GM23248 (cell line): Measurements from ENCODE around the gene ALOXE3. TPM values are rescaled to one million over a fixed set of nuclear protein-coding genes. Genes with fewer than 3 reads are reported as not detected.

Experiments
- DNase-seq: peaks from one replicate; pipeline ENCODE4 v3.0.0-alpha.2; 2015
- H2AFZ ChIP-seq: fragments of 200-600 bp; sonication (generic); 2 replicates; pipeline ENCODE4 v1.6.1; 2016; ENCODE audit warnings: antibody characterized with exemption
- H3F3A ChIP-seq: fragments of 200-600 bp; sonication (generic); 2 replicates; pipeline ENCODE4 v1.6.1; 2016; ENCODE audit warnings: mild to moderate bottlenecking, antibody characterized with exemption, mixed run types; ENCODE audit not compliant: insufficient read depth
- H3K27ac ChIP-seq: fragments of 200-600 bp; sonication (generic); 2 replicates; pipeline ENCODE4 v1.5.1; 2016; ENCODE audit warnings: mild to moderate bottlenecking
- H3K27me3 ChIP-seq: fragments of 200-600 bp; sonication (generic); replicated peaks from 2 replicates; pipeline ENCODE4 v1.6.1; 2016; ENCODE audit warnings: mild to moderate bottlenecking; ENCODE audit not compliant: insufficient read depth
- H3K36me3 ChIP-seq: fragments of 200-600 bp; sonication (generic); 2 replicates; pipeline ENCODE4 v1.6.1; 2016; ENCODE audit warnings: low read depth, mild to moderate bottlenecking
- H3K4me1 ChIP-seq: fragments of 200-600 bp; sonication (generic); 2 replicates; pipeline ENCODE4 v1.6.1; 2016; ENCODE audit warnings: mild to moderate bottlenecking; ENCODE audit not compliant: insufficient read depth
- H3K4me2 ChIP-seq: fragments of 200-600 bp; sonication (generic); one replicate; pipeline ENCODE4 v1.6.1; 2016; ENCODE audit warnings: mild to moderate bottlenecking; ENCODE audit not compliant: unreplicated experiment
- H3K4me3 ChIP-seq: fragments of 200-600 bp; sonication (generic); 2 replicates; pipeline ENCODE4 v1.5.1; 2016; ENCODE audit warnings: mild to moderate bottlenecking
- H3K79me2 ChIP-seq: fragments of 200-600 bp; sonication (generic); 2 replicates; pipeline ENCODE4 v1.6.1; 2016; ENCODE audit warnings: mild to moderate bottlenecking; ENCODE audit not compliant: insufficient read depth
- H3K9ac ChIP-seq: fragments of 200-600 bp; sonication (generic); 2 replicates; pipeline ENCODE4 v1.6.1; 2016; ENCODE audit warnings: mild to moderate bottlenecking
- H3K9me2 ChIP-seq: fragments of 200-600 bp; sonication (generic); 2 replicates; pipeline ENCODE4 v1.6.1; 2016; ENCODE audit warnings: mixed run types, mild to moderate bottlenecking, moderate library complexity; ENCODE audit not compliant: insufficient read depth
- H3K9me3 ChIP-seq: fragments of 200-600 bp; sonication (generic); one replicate; pipeline ENCODE4 v1.6.1; 2017; ENCODE audit warnings: low read depth
- H4K20me1 ChIP-seq: fragments of 200-600 bp; sonication (generic); 2 replicates; pipeline ENCODE4 v1.6.0; 2016; ENCODE audit not compliant: insufficient read depth
- EZH2 ChIP-seq: fragments of 200-600 bp; sonication (generic); IDR thresholded peaks from 2 replicates; pipeline ENCODE4 v1.6.1; 2018; ENCODE audit warnings: antibody characterized with exemption, mild to moderate bottlenecking; ENCODE audit not compliant: insufficient read depth, poor library complexity, severe bottlenecking
- EZH2phosphoT487 ChIP-seq: fragments of 200-600 bp; sonication (generic); IDR thresholded peaks from 2 replicates; pipeline ENCODE4 v1.6.1; 2018; ENCODE audit warnings: antibody characterized with exemption, moderate library complexity, mild to moderate bottlenecking, low read depth; ENCODE audit not compliant: insufficient read depth
- WGBS, 2 experiments: methylation state at CpG; one replicate each; pipeline ENCODE4 v1.1.6; 2015 to 2017; ENCODE audit warnings: low lambda C conversion rate in 2 of 2, low coverage in 1 of 2; ENCODE audit errors: missing lambda C conversion rate in 2 of 2; 5-methylcytosine and 5-hydroxymethylcytosine counted together
- in situ Hi-C: fragments of 300-500 bp; cut with MboI; formaldehyde crosslinking; loops from 2 replicates; pipeline ENCODE4 v1.15.0; 2020
- polyA plus RNA-seq: library from polyadenylated mRNA; unstranded; fragments of >200 nt; fragmentation: Nextera tagmentation; extraction: Ambion mirVana; gene quantifications from 2 replicates; pipeline ENCODE4 v1.2.1, GENCODE V29; 2016
- total RNA-seq: library from RNA; depleted of rRNA; stranded (reverse); fragments of >200 nt; shearing (Covaris generic); gene quantifications from 2 replicates; pipeline ENCODE4 v1.2.3, GENCODE V29; 2014

Gene ALOXE3
- total and polyA plus RNA-seq, 2 experiments from 2014 or later: under 0.01 to 0.11 TPM

DNA sequence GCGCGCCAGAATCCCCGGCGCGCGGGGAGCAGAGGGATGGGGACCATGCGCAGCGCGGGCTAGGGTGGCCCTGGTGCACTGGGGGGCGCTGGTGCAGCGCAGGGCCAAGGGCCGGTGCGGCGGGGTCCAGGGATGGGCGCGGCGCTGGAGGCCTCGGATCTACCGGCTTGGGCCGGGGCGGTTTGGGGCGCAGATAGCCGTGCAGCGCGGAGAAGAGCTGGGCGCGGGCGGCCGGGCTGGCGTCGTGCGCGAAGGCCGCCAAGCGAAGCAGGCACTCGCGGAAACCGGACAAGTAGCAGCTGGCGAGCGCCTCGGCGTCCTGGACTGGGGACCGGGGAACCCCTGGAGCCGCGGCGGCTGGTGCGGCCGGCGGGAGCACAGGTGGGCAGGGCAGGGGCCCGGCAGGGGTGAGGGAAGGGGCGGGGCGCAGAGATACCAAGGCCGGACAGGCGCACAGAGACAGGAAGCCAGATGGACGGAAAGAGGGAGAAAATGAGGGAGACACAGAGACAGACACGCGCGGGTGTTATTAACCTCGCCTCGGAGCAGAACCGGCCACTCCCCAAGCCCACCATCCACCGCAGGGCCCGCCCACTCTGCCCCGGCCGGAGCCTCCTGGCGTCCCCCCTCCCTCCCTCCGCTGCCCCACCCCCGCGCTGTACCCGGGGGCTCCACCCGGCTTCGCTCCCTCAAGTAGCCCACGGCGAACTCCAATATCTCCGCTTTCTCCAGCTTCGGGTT, 3.5 kb upstream of the ALOXE3 start:
- H3K27me3 ChIP-seq: no peaks in the 10 kb centered on the region
- in situ Hi-C loops: no loop called here
- H3K79me2 ChIP-seq: no peaks in the 10 kb centered on the region
- H3K36me3 ChIP-seq: no peaks in the 10 kb centered on the region
- TF ChIP-seq EZH2 (no peak), EZH2phosphoT487 (no peak)
- peaks cover 30% of the 10 kb centered on the region for H3K4me1 ChIP-seq
- DNase-seq: peak; percentile 72
- WGBS, 2 experiments: 1 to 2% methylated on average over 43 to 73 of the region's 76 CpGs
- H3K9me3 ChIP-seq: no peaks in the 10 kb centered on the region
- H4K20me1 ChIP-seq: no peaks in the 10 kb centered on the region
- peak overlapping the region; percentile 75 for H3K4me3 ChIP-seq
- H3K9ac ChIP-seq: peak overlapping the region; percentile 51
- H3K9me2 ChIP-seq: no peaks in the 10 kb centered on the region
- H3K4me2 ChIP-seq: peak overlapping the region; percentile 96
- H3F3A ChIP-seq: peaks cover 25% of the 10 kb centered on the region
- H3K27ac ChIP-seq: no peak overlapping the region
- peak overlapping the region; percentile 85 for H2AFZ ChIP-seq

DNA sequence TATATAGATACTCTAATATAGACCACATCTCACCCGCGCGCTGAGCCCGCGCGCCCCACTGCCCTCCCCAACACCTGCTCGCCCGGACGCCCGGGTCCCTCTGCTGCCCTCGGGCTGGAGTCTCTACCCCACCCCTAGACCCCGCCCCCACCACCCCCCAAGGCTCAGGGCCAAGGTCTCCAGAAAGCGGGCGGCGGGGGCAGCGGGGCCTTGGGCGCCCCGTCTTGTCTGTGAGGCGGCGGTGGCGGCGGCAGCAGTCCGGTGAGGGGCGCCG, 3.0 kb upstream of the ALOXE3 start:
- Histone ChIP-seq H3K79me2 (no peaks in the 10 kb centered on the region), H3K27me3 (no peaks in the 10 kb centered on the region), H4K20me1 (no peaks in the 10 kb centered on the region), H3K36me3 (no peaks in the 10 kb centered on the region), H3F3A (peaks cover 23% of the 10 kb centered on the region), H3K9ac (no peak overlapping the region), H3K4me2 (peak overlapping the region; percentile 96), H3K27ac (no peak overlapping the region), H3K9me2 (no peaks in the 10 kb centered on the region), H3K4me1 (peaks cover 30% of the 10 kb centered on the region), H3K9me3 (no peaks in the 10 kb centered on the region), H2AFZ (peak overlapping the region; percentile 85; the same call in 1 of the 2 replicates), H3K4me3 (peak overlapping the region; percentile 75)
- WGBS, 2 experiments: 1 to 4% methylated on average over 4 to 21 of the region's 25 CpGs
- in situ Hi-C loops: no loop called here
- TF ChIP-seq EZH2phosphoT487 (no peak), EZH2 (no peak)
- DNase-seq: no peak

DNA sequence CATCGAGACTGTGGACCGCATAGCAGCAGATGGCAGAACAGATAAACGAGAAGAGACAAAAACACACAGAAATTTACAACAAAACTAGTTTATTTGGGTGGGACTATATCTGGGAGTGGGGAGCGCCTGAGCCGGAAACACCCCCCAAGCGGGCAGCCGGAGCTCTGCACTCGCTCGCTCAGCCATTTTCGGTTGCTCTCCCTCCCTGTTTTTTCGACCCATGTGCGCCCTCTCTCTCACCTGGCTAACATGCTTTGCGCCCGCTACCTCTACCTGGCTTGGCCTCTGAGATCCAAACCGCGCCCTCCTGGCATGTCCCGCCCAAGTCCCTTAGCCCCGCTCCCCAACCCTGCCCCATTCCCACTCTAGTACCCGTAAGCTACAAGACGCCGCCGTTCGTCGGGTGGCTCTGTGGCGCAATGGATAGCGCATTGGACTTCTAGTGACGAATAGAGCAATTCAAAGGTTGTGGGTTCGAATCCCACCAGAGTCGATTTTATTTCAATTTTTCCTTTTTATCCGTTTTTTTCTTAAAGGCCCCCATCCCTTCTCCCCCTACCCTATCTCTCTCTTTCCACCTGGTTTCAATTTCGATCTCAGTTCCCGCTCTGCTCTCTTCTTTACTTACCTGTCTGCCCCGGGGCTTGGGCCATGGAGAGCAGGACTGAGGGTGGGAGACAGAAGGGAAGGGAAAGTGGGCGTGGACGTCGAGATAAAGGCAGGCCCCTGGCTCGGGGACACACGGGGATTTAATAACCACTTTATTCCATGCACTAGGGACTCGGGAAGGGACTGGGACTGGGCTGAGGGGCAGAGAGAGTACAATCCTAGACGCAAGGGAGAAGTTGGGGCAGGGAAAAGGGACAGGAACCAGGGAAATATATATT, 2.4 kb upstream of the ALOXE3 start:
- Histone ChIP-seq H3K4me3 (peak overlapping the region; percentile 75), H3K4me2 (peak overlapping the region; percentile 96), H3F3A (peaks cover 19% of the 10 kb centered on the region), H3K36me3 (no peaks in the 10 kb centered on the region), H3K9me2 (no peaks in the 10 kb centered on the region), H3K27me3 (no peaks in the 10 kb centered on the region), H3K9ac (peak overlapping the region; percentile 54), H3K27ac (peak overlapping the region; percentile 40), H3K79me2 (no peaks in the 10 kb centered on the region), H3K4me1 (peaks cover 27% of the 10 kb centered on the region), H3K9me3 (no peaks in the 10 kb centered on the region), H4K20me1 (no peaks in the 10 kb centered on the region), H2AFZ (peak overlapping the region; percentile 51; the same call in 1 of the 2 replicates)
- WGBS, 2 experiments: 1 to 2% methylated on average over 40 of the region's 40 CpGs
- peak; percentile 83 for DNase-seq
- no peak for TF ChIP-seq EZH2
- in situ Hi-C loops: no loop called here

DNA sequence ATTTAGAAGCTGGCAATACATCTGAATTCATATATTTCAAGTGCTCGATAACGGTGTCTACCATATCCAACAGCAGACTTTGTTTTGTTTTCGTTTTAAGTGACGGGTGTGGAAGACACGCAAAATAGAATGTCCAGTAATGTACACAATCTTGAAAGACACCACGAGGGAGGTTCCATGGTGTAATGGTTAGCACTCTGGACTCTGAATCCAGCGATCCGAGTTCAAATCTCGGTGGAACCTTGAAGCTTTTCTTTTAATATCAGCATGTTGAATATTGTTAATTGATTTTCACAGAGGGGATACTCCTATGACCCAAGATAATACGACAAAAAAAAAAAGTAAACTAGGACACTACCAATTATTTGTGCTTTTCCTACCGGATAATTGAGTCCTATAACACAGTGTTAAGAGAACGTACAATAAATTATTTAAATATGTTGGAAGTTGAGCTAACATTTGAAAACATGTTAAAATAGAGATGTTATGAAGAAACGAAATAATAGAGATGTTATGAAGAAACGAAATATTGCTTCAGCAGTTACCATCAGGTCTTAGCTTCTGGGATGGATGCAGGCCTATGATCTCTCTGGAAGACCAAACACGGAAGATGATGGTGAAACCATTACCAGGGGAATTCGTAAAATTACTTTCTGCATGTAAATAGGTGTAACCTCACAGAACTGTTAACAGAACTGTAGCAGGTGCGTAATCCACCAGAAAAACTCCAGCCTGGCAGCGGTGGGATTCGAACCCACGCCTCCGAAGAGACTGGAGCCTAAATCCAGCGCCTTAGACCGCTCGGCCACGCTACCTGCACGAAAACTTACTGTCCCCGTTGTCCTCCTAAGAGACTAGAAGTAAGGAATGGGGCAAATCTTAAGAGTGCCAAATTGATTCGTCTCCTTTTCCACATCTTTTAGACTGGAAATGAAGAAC, 1.5 kb upstream of the ALOXE3 start:
- Histone ChIP-seq H3F3A (peaks cover 18% of the 10 kb centered on the region), H3K4me2 (peak overlapping the region; percentile 98), H3K4me1 (peaks cover 21% of the 10 kb centered on the region), H3K79me2 (no peaks in the 10 kb centered on the region), H3K36me3 (no peaks in the 10 kb centered on the region), H3K9ac (peak overlapping the region; percentile 64), H2AFZ (peak overlapping the region; percentile 51; the same call in 1 of the 2 replicates), H3K27ac (peak overlapping the region; percentile 58), H4K20me1 (no peaks in the 10 kb centered on the region), H3K27me3 (peaks cover 5% of the 10 kb centered on the region; the same call in 1 of the 2 replicates), H3K9me2 (no peaks in the 10 kb centered on the region), H3K4me3 (peak overlapping the region; percentile 75), H3K9me3 (no peaks in the 10 kb centered on the region)
- TF ChIP-seq EZH2 (no peak), EZH2phosphoT487 (no peak)
- peak; percentile 88 for DNase-seq
- in situ Hi-C loops: no loop called here
- 1 to 2% methylated on average over 28 of the region's 28 CpGs for WGBS, 2 experiments
